HEK293T (cell line): ENCODE results near the gene METTL24.

ENCODE experiments used
- ARNT ChIP-seq: fragments of 450-650 bp; IDR thresholded peaks from 2 replicates; pipeline ENCODE4 v1.6.1; 2017; ENCODE audit warnings: mild to moderate bottlenecking
- BHLHE40 ChIP-seq: fragments of 450-650 bp; IDR thresholded peaks from 2 replicates; pipeline ENCODE4 v1.6.1; 2016; ENCODE audit warnings: mild to moderate bottlenecking, moderate library complexity, borderline replicate concordance
- CTBP1 ChIP-seq: fragments of 450-650 bp; IDR thresholded peaks from 2 replicates; pipeline ENCODE4 v1.6.1; 2016; ENCODE audit warnings: borderline replicate concordance
- ELF4 ChIP-seq: fragments of 450-650 bp; IDR thresholded peaks from 2 replicates; pipeline ENCODE4 v1.6.1; 2017; ENCODE audit warnings: antibody characterized with exemption
- FOXK2 ChIP-seq: fragments of 450-650 bp; IDR thresholded peaks from 2 replicates; pipeline ENCODE4 v1.6.1; 2016; ENCODE audit warnings: mild to moderate bottlenecking
- NFRKB ChIP-seq: fragments of 450-650 bp; IDR thresholded peaks from 2 replicates; pipeline ENCODE4 v1.6.1; 2016; ENCODE audit warnings: mild to moderate bottlenecking, moderate library complexity

DNA sequence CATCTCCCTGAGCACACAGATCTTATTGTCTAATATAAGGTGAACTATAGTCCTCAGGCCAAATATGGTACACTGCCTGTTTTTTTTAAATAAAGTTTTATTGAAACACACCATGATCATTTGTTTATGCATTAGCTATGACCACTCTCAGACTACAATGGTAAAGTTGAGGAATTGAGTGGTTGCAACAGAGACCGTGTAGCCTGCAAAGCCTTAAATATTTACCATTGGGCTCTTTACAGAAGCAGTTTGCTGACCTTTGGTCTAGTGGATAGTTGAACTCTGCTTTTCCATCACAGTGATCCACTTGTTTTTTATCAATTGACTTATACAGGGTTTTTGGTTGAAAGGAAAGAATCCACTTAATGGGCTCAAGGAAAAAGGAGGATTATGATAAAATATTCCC lies 27.3 kb upstream of the METTL24 start:
- TF ChIP-seq ARNT: no peak
- no peak for TF ChIP-seq FOXK2
- TF ChIP-seq NFRKB: no peak
- TF ChIP-seq CTBP1: no peak
- no peak for TF ChIP-seq ELF4
- no peak for TF ChIP-seq BHLHE40
